ENCODE measurements around the gene CELSR2. TPM values are rescaled to one million over a fixed set of nuclear protein-coding genes. Genes with fewer than 3 reads are reported as not detected.

The CELSR2 gene
- total and polyA plus RNA-seq, 2 of the 8 experiments (the other 6 are each of a cell fraction or from before 2014, with no cell fraction given), result 12.0 to 27.7 TPM

DNA sequence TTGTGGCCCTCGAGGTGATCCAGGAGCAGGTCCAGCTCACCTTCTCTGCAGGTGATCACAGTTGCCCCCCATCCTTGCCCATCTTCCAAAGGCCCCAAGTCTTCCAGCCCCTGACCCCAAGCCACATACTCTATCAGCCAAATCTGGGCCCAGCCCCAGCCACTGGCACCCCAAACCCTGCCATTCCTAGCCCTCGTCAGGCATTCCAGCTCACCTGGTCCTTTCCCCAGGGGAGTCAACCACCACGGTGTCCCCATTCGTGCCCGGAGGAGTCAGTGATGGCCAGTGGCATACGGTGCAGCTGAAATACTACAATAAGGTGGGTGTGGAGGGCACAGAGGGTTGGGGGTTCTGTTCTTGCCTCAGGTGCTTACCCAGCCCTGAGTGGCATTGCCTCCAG is 12.2 kb downstream of the CELSR2 start:
- H2BK5ac ChIP-seq (ENCODE audit: low read depth, low read length), result no peak overlapping the region
- POLR2A ChIA-PET (ENCODE audit: partially characterized antibody), result interaction anchor here (1.5 to 1.6 kb wide), 2 partner anchors 16 to 21 kb away, joined by 3 read pairs; partner anchors contain the start of gene PSRC1
- WGBS, 2 experiments (ENCODE audit: extremely low coverage in 1 of 2, insufficient coverage in 1 of 2, insufficient read length in 1 of 2, insufficient replicate concordance in 2 of 2, low coverage in 1 of 2, low lambda C conversion rate in 2 of 2, missing lambda C conversion rate in 1 of 2), result 88% methylated on average over 6 of the region's 6 CpGs; no CpG with 5 or more reads in 1 of the 2 experiments
- TF ChIP-seq RNF2 (IDR thresholded peaks at IDR 0.05; ENCODE audit: borderline replicate concordance, low read depth, low read length, missing control alignments, poor library complexity, severe bottlenecking), result no peak
- TF ChIP-seq, protein P1, sequence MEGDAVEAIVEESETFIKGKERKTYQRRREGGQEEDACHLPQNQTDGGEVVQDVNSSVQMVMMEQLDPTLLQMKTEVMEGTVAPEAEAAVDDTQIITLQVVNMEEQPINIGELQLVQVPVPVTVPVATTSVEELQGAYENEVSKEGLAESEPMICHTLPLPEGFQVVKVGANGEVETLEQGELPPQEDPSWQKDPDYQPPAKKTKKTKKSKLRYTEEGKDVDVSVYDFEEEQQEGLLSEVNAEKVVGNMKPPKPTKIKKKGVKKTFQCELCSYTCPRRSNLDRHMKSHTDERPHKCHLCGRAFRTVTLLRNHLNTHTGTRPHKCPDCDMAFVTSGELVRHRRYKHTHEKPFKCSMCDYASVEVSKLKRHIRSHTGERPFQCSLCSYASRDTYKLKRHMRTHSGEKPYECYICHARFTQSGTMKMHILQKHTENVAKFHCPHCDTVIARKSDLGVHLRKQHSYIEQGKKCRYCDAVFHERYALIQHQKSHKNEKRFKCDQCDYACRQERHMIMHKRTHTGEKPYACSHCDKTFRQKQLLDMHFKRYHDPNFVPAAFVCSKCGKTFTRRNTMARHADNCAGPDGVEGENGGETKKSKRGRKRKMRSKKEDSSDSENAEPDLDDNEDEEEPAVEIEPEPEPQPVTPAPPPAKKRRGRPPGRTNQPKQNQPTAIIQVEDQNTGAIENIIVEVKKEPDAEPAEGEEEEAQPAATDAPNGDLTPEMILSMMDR (IDR thresholded peaks at IDR 0.05; ENCODE audit: control extremely low read depth in 1 of 3, insufficient read depth in 1 of 3, low read depth in 1 of 3, low read length in 3 of 3), result no peak
- no peak for TF ChIP-seq RXRA (IDR thresholded peaks at IDR 0.05; ENCODE audit: insufficient read depth, low read depth, low read length)
- no peak for TF ChIP-seq BACH1 (IDR thresholded peaks at IDR 0.05; ENCODE audit: low read length)
- no peak for TF ChIP-seq POLR2AphosphoS5 (IDR thresholded peaks at IDR 0.05; ENCODE audit: low read depth, low read length)
- no peak for TF ChIP-seq SIN3A (conservative IDR thresholded peaks at IDR 0.05 in 1 of 2, IDR thresholded peaks at IDR 0.05 in 1 of 2; ENCODE audit: low read depth in 1 of 2, low read length in 2 of 2)
- TF ChIP-seq KDM4A (IDR thresholded peaks at IDR 0.05; ENCODE audit: low read depth, low read length, severe bottlenecking), result no peak
- TF ChIP-seq EP300 (IDR thresholded peaks at IDR 0.05; ENCODE audit: borderline replicate concordance in 1 of 2, low read depth in 2 of 2, low read length in 2 of 2), result no peak
- no peak for TF ChIP-seq JUN (IDR thresholded peaks at IDR 0.05; ENCODE audit: low read depth, low read length)
- TF ChIP-seq RFX5 (IDR thresholded peaks at IDR 0.05; ENCODE audit: borderline replicate concordance, low read depth, low read length), result no peak

More for the DNA sequence above, 12.2 kb downstream of the CELSR2 start:
- Histone ChIP-seq H3K4me1 (replicated peaks in 1 of 4; ENCODE audit: control insufficient read depth in 3 of 4, insufficient read depth in 4 of 4, low read length in 3 of 4) (peaks cover 0 to 11% (median 3%) of the 10 kb centered on the region in 4 experiments; a peak in 4 of 7 replicates), H2BK15ac (ENCODE audit: low read length) (no peak overlapping the region), H2AK5ac (ENCODE audit: low read depth, low read length) (no peak overlapping the region), H4K91ac (replicated peaks; ENCODE audit: insufficient read length, low read length) (no peak overlapping the region), H4K8ac (ENCODE audit: extremely low read depth, insufficient read depth, low read length) (no peak overlapping the region), H3K4me3 (ENCODE audit: extremely low read depth in 1 of 4, insufficient read depth in 2 of 4, low read depth in 3 of 4, low read length in 4 of 4) (no peak overlapping the region), H3K9me3 (ENCODE audit: insufficient read depth in 2 of 2, low read depth in 1 of 2, low read length in 1 of 2) (no peaks in the 10 kb centered on the region), H3K27me3 (replicated peaks in 1 of 4; ENCODE audit: control insufficient read depth in 3 of 4, extremely low read depth in 1 of 4, insufficient read depth in 3 of 4, low read length in 3 of 4) (no peaks in the 10 kb centered on the region), H3K14ac (ENCODE audit: insufficient read length) (no peak overlapping the region), H3K79me2 (ENCODE audit: control insufficient read depth in 1 of 2, insufficient read depth in 2 of 2, low read length in 2 of 2) (peaks cover 0 to 8% of the 10 kb centered on the region in 2 experiments; a peak in 1 of 4 replicates), H2AFZ (ENCODE audit: low read length) (no peak overlapping the region), H3K23me2 (ENCODE audit: low read depth, low read length) (no peaks in the 10 kb centered on the region), H3K18ac (ENCODE audit: extremely low read depth, low read length) (no peak overlapping the region), H4K20me1 (replicated peaks in 1 of 2; ENCODE audit: control insufficient read depth in 1 of 2, insufficient read depth in 2 of 2, low read length in 2 of 2) (peaks cover 0 to 7% of the 10 kb centered on the region in 2 experiments), H3K9ac (replicated peaks in 1 of 4; ENCODE audit: extremely low read depth in 1 of 4, low read depth in 3 of 4, low read length in 3 of 4) (no peak overlapping the region), H3K27ac (ENCODE audit: low read depth, low read length) (no peak overlapping the region), H4K5ac (ENCODE audit: insufficient read length, low read depth, low read length) (no peak overlapping the region), H3K79me1 (ENCODE audit: low read depth, low read length) (no peaks in the 10 kb centered on the region), H3K4me2 (ENCODE audit: insufficient read depth in 1 of 2, low read depth in 2 of 2, low read length in 2 of 2) (no peak overlapping the region), H3K36me3 (ENCODE audit: control insufficient read depth in 2 of 4, insufficient read depth in 4 of 4, low read length in 3 of 4) (peaks cover 7 to 19% (median 15%) of the 10 kb centered on the region in 4 experiments; a peak in 5 of 8 replicates), H3K4ac (replicated peaks; ENCODE audit: insufficient read length, low read depth, low read length) (no peak overlapping the region), H3K23ac (ENCODE audit: insufficient read length) (no peak overlapping the region), H2BK120ac (replicated peaks; ENCODE audit: low read depth, low read length) (no peak overlapping the region), H3K56ac (replicated peaks; ENCODE audit: insufficient read length, low read depth, low read length) (no peak overlapping the region), H2BK12ac (ENCODE audit: low read depth, low read length) (no peak overlapping the region), H2BK20ac (ENCODE audit: low read length) (no peak overlapping the region)
- no peak for FAIRE-seq
- CTCF ChIA-PET (ENCODE audit: partially characterized antibody), result interaction anchor here (0.7 to 8.5 kb wide), 8 partner anchors 7 to 236 kb away, joined by 3 to 95 read pairs (median 5); partner anchors contain the start of gene SORT1
- no peak for DNase-seq (ENCODE audit: low read depth in 1 of 2, low spot score in 2 of 2)

Measured in H1 (cell line).